ENCODE data around the gene GYPC.
A peak's percentile ranks its signal among the peaks of the same experiment; 100 is the strongest.

The GYPC gene

GRCh38 chr2:126649101-126649500, 6.9 kb upstream of the GYPC start:
- no peak for DNase-seq (ENCODE audit: low read depth in 2 of 2)

DNA sequence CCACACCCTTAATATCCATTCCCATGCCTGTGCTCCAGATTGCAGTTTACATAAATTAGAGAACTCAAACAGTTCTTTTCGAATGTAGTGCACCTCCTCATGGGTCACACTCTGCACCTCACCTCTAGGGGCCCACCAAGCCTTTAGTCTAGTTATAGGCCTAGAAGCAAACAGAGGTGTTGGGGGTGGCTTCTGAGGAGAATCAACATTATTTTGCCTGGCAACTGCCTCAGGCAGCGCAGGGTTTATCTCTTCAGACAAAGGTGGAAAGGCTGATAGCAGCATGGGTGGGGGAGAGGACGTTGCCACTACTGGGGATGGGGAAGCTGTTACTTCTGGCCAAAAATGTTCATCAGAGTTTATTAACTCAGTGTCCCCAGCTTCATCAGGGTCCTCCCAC, 5.0 kb upstream of the GYPC start:
- no peak for DNase-seq (ENCODE audit: low read depth in 2 of 2)

GRCh38 chr2:126652323-126652891, 3.6 kb upstream of the GYPC start:
- no peak for DNase-seq (ENCODE audit: low read depth in 2 of 2)

- DNase-seq (ENCODE audit: low read depth in 2 of 2), result no peak
Observed at GRCh38 chr2:126653109-126653508, 2.8 kb upstream of the GYPC start.

GRCh38 chr2:126653761-126654160, 2.2 kb upstream of the GYPC start:
- DNase-seq (ENCODE audit: low read depth in 2 of 2), result no peak

DNA sequence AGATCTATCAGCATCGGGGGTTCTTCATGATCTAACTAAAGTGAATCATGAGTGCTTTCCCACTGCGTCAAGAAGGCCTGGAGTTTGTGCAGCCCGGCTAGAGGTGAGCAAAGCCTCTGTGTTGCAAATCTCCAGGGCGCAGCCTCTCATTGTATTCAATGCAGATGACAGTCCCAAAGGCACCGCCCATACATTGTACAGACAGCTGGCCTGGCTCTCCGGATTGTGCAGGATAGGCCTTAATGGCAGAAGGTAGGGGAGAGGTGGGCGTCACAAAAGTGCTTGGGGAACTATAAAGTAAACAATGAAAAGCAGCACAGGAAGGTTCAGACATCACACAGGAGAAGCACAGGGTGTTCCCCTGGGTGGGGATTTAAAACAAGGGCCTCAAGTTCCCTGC, 907 bp upstream of the GYPC start:
- DNase-seq (ENCODE audit: low read depth in 2 of 2), result no peak

GRCh38 chr2:126656431-126657147, 631 bp downstream of the GYPC start:
- DNase-seq (ENCODE audit: low read depth in 2 of 2), result peak; percentile 7 to 9

DNA sequence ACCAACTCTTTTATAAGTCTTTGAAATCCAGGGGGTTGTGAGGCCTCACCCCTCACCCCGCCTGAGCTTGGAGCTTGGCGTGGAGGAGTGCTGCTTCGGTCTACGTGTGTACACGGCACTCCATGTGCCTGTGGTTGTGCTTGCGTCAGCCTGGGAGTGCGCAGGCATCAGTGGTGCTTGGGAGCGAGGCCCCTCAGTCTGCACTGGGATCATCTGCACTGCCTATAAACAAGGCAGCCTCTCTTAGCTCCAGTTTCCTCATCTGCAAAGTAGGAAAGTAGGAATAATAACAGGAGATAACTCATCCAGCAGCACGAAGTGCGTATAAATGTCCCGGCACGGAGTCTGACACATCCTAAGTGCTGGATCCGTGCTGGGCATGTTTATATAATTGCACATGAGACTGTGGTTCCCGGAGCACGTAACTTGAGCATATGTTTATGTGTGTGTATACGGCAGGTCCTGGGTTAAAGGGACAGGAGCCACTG, 1.2 kb downstream of the GYPC start:
- DNase-seq (ENCODE audit: low read depth in 2 of 2), result peak; percentile 83 to 85

DNA sequence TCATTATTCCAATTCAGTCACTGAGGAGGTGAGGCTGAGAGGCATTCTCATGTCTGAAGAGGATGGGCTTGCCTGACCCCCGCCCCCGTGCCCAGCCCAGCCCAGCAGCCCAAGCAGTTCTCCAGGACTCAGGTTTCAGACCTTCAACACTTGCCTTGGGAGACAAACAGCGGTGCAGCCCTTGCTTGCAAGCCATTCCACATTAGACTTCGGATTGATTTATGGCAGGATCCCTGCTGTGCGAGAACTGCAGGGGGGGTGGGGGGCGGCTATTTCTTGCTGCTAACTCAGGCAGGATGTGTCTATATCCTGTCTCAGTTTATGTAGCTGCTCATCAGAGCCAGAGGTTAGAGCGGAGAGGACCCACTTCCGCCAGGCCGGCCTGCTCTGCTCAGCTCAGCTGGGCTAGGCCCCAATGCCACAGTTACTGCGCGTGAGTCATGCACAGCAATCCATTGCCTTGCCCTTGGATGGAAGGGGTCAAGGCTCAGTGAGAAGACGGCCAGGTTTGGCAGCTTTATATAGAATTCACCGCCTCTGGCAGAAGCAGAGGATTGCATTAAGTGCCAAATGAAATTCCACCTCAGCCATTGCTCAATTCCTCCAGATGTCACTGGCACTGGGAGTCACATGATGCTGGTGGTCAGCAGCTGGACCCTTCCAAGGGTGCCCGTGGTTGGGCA, 1.8 kb downstream of the GYPC start:
- peak; percentile 82 to 83 for DNase-seq (ENCODE audit: low read depth in 2 of 2)

DNA sequence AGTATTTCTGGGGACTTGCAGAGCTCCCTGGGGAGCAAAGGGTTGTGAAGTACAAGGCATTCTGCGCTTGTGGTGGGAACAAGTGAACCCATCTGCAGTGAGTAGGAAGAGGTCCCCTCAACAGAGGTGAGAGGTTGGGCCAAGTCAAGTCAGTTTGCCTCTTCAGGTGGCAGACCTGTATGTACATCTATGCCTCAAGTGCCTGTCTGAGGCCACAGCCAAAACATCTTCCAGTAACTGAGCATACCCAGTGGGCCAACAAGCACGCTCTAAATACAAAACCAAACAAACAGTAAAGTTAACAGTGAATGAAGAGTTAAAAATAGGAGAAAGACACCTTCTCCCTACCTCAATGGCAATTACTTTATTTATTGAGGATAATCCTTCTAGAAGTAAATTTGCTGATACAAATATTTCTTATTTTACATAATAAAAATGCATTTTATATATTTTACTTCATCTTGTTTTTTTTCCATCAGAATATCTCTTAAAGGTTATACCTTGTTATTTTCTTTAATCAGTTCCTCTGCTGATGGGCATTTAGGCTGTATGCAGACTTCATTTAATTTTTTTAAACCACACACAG, 2.5 kb downstream of the GYPC start:
- DNase-seq (ENCODE audit: low read depth in 2 of 2), result no peak

- DNase-seq (ENCODE audit: low read depth in 2 of 2), result no peak
Observed at GRCh38 chr2:126658905-126659561, 3.1 kb downstream of the GYPC start.

DNA sequence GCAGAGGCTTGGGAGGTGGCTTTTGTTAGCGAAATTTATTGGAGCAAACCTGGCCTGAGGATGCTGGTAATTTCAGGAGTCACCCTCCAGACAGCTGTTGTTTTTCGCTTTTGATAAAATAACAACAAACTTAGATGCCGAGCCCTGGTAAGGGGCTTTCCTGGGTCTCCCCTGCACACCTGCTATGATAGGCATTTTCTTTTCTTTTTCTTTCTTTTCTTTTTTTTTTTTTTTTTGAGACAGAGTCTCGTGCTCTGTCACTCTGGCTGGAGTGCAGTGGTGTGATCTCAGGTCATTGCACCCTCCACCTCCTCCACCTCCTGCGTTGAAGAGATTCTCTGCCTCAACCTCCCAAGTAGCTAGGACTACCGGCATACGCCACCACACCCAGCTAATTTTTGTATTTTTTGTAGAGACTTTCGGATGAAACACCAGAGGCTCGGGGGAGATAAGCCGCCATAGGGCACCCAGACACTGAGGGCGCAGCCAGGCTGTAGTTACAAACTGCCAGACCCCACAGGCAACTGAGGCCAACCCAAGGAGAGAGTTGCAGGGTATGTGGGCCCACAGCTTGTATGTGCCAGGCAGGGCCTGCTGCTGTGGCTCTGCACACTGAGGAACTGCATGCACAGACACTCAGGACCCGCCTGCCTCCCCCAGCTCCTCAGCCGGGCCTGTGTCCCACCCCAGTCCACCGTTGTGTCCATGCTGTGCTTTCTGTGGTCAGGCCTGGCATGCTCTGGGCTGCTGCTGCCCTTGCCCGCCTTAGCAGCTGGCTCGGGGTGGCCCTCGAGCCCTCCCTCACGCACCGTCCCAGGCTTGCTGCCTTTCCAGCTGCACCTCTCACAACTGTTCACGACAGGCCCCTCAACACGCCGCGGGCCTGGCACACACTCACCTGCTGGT, 3.9 kb downstream of the GYPC start:
- DNase-seq (ENCODE audit: low read depth in 2 of 2), result no peak

- no peak for DNase-seq (ENCODE audit: low read depth in 2 of 2)
Observed at GRCh38 chr2:126660971-126661370, 5.0 kb downstream of the GYPC start.

DNA sequence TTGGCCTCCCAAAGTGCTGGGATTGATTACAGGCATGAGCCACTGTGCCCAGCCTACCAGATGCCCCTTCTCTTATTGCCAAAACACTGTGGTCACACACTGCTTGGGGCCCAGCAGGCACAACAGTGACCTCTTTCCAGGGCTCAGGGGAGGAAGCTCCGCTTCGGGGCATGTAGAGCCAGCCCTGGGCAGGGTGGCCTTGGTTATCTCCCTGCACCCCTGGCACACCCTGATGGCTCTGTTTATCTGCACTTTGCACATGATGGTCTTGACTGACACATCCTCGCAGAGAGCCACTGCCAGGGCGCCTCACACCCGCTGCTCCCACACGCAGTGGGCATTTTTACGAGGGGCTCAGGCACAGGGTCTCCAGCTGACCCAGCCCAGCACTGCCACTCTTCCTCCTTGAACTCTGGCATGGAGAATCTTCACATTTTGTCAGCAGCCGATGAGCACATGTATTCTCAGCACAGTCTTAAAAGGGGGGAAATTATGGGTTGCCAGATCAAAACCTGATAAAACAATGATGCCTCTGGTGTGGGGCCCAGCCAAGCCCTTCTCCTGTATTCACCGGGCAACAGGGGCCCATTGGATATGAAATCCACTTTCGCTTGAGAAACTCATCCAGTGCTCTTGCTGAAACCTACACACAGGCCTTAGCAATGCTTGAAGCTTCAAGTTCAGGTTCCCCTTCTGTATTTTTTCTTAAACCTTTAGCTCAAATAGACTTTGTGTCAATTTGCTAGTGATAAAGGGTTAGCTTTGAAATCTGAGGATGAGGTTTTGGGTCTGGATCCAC, 5.9 kb downstream of the GYPC start:
- DNase-seq (ENCODE audit: low read depth in 2 of 2), result no peak

GRCh38 chr2:126662621-126663020, 6.7 kb downstream of the GYPC start:
- no peak for DNase-seq (ENCODE audit: low read depth in 2 of 2)

DNA sequence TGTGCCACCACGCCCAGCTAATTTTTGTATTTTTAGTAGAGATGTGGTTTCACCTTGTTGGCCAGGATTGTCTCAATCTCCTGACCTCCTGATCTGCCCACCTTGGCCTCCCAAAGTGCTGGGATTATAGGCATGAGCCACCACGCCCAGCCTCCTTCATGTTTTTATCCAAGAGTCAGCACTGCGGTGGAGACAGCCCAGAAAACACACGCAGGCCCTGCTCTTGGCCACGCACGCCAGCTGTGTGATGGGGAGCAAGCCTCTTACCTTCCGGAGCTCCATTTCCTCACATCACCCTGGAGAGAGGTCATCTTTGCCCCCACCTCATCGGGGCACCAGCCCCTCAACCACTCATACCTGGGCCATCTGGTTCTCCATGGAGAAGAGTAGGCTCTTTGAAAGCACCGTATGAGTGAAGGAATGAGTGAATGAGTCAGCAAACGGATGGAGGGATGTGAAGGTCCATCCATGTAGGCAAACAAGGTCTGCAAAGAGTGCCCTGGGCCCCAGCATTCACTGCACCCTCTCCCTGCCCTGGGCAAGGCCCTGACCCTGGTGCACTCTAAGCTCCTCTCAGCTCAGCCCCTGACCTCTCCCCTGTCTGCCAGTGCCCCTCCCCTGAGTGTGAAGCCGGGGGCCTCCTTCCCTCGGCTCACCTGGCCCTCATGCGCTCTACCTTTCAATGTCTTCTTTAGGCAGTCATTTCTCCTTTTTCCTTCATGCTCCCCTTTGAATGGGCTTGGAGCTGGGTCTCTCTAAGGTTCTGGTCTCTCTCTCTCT, 7.4 kb downstream of the GYPC start:
- DNase-seq (ENCODE audit: low read depth in 2 of 2), result no peak

DNA sequence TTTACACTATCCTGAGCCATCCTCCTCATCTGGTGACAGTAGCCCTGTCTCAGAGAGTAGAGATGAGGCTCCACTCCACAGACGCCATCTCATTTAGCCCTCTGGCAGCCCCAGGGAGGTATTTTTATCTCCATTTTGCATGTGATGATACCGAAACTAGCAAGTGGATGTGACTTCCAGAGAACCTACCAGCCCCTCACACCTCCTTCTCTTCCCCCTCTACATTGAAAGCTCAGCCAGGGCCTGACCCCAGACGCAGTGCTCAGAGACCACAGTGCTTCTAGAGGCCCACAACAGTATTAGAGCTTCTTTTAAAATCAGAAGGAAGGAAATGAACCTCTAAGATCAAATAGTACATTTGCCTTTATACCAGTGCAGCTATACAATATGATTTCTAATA, 8.3 kb downstream of the GYPC start:
- DNase-seq (ENCODE audit: low read depth in 2 of 2), result no peak

- DNase-seq (ENCODE audit: low read depth in 2 of 2), result no peak
Observed at GRCh38 chr2:126664639-126665038, 8.7 kb downstream of the GYPC start.

GRCh38 chr2:126665483-126665882, 9.5 kb downstream of the GYPC start:
- DNase-seq (ENCODE audit: low read depth in 2 of 2), result no peak
